ENCODE results near the gene ODC1.

ODC1 gene

DNA sequence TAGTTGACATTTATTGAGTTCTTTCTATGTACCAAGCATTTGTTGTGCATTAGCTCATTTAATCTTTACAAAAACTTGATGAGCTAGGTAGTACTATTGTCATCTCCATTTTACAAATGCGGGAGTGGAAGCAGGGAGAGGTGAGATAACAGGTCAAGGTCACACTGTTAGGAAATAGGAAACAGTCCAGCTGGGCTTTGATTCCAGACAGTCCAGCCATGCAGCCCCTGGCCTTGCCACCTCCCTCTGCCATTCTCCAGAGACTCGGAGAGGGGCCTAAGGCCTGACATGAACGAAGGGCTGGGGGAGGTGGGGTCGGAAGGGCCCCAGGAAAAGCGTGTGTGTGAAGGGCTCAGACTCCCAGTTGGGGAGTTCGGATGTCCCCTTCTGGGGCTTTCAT, 55.6 kb downstream of the ODC1 start:
- H3K4me1 ChIP-seq (ENCODE audit: insufficient read depth, low read length): peaks cover 10% of the 10 kb centered on the region
- H3K27me3 ChIP-seq (ENCODE audit: control insufficient read depth in 1 of 2, insufficient read depth in 2 of 2, low read length in 2 of 2): no peaks in the 10 kb centered on the region
- no peak overlapping the region for H3K27ac ChIP-seq (ENCODE audit: low read depth, low read length)
- H3K9ac ChIP-seq (ENCODE audit: low read length): no peak overlapping the region
- H3K9me3 ChIP-seq (ENCODE audit: low read length): no peaks in the 10 kb centered on the region
- H3K4me3 ChIP-seq (ENCODE audit: low read depth in 1 of 2, low read length in 2 of 2): no peak overlapping the region
- no peaks in the 10 kb centered on the region for H3K36me3 ChIP-seq (ENCODE audit: insufficient read depth, low read length)

DNA sequence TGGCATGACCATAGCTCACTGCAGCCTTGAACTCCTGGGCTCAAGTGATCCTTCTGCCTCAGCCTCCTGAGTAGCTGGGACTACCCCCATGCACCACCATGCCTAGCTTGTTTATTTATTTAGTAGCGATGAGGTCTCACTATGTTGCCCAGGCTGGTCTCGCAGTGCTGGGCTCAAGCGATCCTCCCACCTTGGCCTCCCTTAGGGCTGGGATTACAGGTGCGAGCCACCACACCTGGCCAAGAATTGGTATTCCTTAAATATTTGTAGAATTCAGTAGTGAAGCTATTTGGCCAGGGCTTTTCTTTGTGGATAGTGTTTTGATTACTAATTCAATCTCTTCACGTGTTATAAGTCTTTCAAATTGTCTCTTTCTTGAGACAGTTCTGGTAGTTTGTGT, 56.0 kb downstream of the ODC1 start:
- no peaks in the 10 kb centered on the region for H3K36me3 ChIP-seq (ENCODE audit: insufficient read depth, low read length)
- H3K27me3 ChIP-seq (ENCODE audit: control insufficient read depth in 1 of 2, insufficient read depth in 2 of 2, low read length in 2 of 2): no peaks in the 10 kb centered on the region
- no peak overlapping the region for H3K4me3 ChIP-seq (ENCODE audit: low read depth in 1 of 2, low read length in 2 of 2)
- no peaks in the 10 kb centered on the region for H3K9me3 ChIP-seq (ENCODE audit: low read length)
- no peak overlapping the region for H3K27ac ChIP-seq (ENCODE audit: low read depth, low read length)
- no peak overlapping the region for H3K9ac ChIP-seq (ENCODE audit: low read length)
- H3K4me1 ChIP-seq (ENCODE audit: insufficient read depth, low read length): peaks cover 10% of the 10 kb centered on the region

DNA sequence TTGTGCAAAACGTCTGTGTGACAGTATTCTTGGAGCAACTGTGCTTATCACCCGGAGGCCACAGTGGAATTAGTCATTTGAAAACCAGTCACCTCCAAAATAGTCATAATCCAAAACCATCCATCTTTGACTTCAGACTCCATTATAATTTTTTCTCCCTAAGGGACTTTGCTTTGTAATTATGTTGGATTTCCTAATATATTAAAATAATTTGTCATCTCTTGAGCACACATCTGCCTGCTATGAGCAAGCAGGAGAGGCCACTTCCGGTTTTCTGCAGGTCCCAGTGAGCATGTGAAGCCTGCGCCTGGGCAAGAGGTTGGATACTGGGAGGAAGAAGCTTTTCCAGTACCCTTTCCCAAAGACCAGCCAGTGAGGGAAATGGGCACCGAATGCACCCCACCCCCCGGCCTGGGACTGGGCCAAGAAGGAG, 57.7 kb downstream of the ODC1 start:
- peaks cover 10% of the 10 kb centered on the region for H3K4me1 ChIP-seq (ENCODE audit: insufficient read depth, low read length)
- no peaks in the 10 kb centered on the region for H3K36me3 ChIP-seq (ENCODE audit: insufficient read depth, low read length)
- H3K4me3 ChIP-seq (ENCODE audit: low read depth in 1 of 2, low read length in 2 of 2): no peak overlapping the region
- H3K27me3 ChIP-seq (ENCODE audit: control insufficient read depth in 1 of 2, insufficient read depth in 2 of 2, low read length in 2 of 2): no peaks in the 10 kb centered on the region
- no peak overlapping the region for H3K9ac ChIP-seq (ENCODE audit: low read length)
- H3K9me3 ChIP-seq (ENCODE audit: low read length): no peaks in the 10 kb centered on the region
- H3K27ac ChIP-seq (ENCODE audit: low read depth, low read length): no peak overlapping the region
